ENCODE measurements around the gene FMO2. TPM values are rescaled to one million over a fixed set of nuclear protein-coding genes. Genes with fewer than 3 reads are reported as not detected.

FMO2 gene
- total RNA-seq, 1 donor, result 0.45 TPM

DNA sequence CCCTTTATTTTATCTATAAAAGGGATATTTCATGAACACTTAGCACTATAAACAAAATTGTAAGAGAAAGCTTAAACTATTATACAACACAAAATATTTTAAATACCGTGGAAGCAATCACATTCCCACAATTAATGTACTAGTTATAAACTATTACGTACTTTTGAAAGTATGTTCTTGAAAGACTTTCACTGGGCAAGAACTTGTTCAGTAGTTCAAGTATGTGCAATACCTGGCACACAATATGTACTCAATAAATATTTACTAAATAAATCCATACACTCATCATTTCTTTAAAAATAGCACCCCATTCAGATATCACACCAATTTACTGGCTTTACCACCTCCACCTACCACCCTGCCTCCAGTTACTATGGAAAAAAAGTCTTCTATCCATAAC is 12.6 kb upstream of the FMO2 start:
- H3K4me3 ChIP-seq (ENCODE audit: low read depth, low read length), result no peak overlapping the region
- no peak for DNase-seq (ENCODE audit: low read depth)
- TF ChIP-seq CTCF (IDR thresholded peaks at IDR 0.05; ENCODE audit: insufficient read depth, low read length), result no peak

DNA sequence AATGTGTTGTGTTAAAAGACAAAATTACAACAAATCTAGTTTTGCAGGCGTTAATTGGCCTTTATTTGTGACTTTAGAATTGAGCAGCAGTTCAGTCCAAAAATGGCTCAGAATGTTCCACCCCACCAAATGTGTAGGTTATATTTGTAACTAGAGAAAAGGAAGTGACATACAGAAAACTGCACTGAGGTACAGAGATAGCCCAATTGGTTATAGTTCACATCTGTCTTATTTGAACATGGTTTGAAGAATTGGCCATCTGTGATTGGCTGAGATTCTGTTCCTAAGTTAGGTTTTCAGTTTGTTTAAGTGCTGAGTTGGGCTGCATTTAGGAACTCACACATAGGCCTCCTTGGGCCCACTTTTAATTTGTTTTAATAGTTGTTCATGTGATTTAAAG is 12.0 kb upstream of the FMO2 start:
- no peak for DNase-seq (ENCODE audit: low read depth)
- no peak for TF ChIP-seq CTCF (IDR thresholded peaks at IDR 0.05; ENCODE audit: insufficient read depth, low read length)
- H3K4me3 ChIP-seq (ENCODE audit: low read depth, low read length), result no peak overlapping the region

GRCh38 chr1:171174560-171175294 is 10.4 kb upstream of the FMO2 start:
- no peak for TF ChIP-seq CTCF (IDR thresholded peaks at IDR 0.05; ENCODE audit: insufficient read depth, low read length)
- DNase-seq (ENCODE audit: low read depth), result no peak
- no peak overlapping the region for H3K4me3 ChIP-seq (ENCODE audit: low read depth, low read length)

DNA sequence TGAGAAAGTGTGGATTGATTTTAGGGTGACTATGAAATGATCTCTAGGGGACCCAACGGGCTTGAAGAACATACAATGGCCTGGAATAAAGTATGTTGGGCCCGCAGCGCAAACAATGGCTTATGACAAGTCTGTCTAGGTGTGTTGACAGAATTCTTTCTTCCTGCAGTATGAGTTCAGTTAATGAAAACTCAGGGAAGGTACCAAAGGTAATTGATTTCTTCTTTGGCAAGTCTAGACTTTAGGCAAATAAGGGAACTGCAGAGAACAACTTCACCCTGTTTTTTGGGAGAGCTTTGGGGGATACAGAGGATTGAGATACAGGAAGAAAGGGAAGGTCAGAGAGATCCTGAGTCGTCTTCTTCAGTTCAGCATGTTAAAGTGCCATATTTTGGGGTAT is 7.8 kb upstream of the FMO2 start:
- no peak for TF ChIP-seq CTCF (IDR thresholded peaks at IDR 0.05; ENCODE audit: insufficient read depth, low read length)
- no peak for DNase-seq (ENCODE audit: low read depth)
- no peak overlapping the region for H3K4me3 ChIP-seq (ENCODE audit: low read depth, low read length)

- no peak overlapping the region for H3K4me3 ChIP-seq (ENCODE audit: low read depth, low read length)
- DNase-seq (ENCODE audit: low read depth), result no peak
- TF ChIP-seq CTCF (IDR thresholded peaks at IDR 0.05; ENCODE audit: insufficient read depth, low read length), result no peak
Measured at GRCh38 chr1:171179318-171180227, 5.5 kb upstream of the FMO2 start.

DNA sequence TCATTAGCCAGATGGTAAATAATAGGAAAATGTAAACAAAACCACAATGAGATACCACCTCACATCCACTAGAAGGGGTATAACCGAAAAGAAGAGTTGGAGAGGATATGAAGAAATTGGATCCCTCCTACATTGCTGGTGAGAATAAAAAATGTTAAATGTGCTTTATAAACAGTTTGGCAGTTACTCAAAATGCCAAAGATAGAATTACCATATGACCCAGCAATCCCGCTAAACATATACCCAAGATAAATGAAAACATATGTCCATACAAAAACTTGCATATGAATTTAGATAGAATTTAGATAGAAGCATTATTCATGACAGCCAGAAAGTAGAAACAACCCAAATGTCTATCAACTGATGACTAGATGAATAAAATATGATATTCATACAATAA is 4.4 kb upstream of the FMO2 start:
- no peak for TF ChIP-seq CTCF (IDR thresholded peaks at IDR 0.05; ENCODE audit: insufficient read depth, low read length)
- DNase-seq (ENCODE audit: low read depth), result no peak
- H3K4me3 ChIP-seq (ENCODE audit: low read depth, low read length), result no peak overlapping the region

Data from fibroblast of the aortic adventitia (primary cell).